ENCODE results near the gene STIP1.

Gene STIP1

GRCh38 chr11:64218628-64219353 lies 32.8 kb downstream of the STIP1 start:
- DNase-seq (ENCODE audit: insufficient read length, low spot score) (no peak), FAIRE-seq (no peak)
- no peak for TF ChIP-seq PAX5 (IDR thresholded peaks at IDR 0.05; ENCODE audit: insufficient read depth, low read length, severe bottlenecking)

DNA sequence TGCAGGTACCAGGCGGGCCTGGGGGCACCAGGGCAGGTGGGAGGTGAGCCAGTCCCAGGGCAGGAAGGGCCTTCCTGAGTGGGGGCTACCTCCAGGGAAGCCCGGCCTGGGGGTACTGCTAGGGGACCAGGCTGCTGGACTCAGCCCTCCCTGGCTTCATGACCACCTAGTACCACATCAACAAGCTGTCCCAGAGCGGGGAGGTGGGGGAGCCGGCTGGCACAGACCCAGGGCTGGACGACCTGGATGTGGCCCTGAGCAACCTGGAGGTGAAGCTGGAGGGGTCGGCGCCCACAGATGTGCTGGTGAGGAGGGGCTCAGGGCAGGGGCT lies 33.3 kb downstream of the STIP1 start:
- DNase-seq (ENCODE audit: insufficient read length, low spot score) = no peak
- no peak for FAIRE-seq

DNA sequence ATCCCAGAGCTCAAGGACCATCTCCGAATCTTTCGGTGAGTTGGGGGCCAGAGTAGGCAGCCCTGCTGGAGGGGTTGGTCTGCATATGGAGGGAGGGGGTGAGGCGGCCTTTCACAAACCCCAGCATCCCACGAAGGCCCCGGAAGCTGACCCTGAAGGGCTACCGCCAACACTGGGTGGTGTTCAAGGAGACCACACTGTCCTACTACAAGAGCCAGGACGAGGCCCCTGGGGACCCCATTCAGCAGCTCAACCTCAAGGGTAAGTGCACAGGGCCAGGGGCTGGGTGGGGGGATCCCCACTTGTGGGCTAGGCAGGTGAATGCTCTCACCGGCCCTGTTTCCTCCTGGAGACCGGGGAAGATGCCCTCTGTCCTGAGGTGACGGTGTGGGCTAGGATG lies 33.8 kb downstream of the STIP1 start:
- TF ChIP-seq POU2F2 (IDR thresholded peaks at IDR 0.05; ENCODE audit: low read depth, low read length) (no peak), POLR2AphosphoS5 (IDR thresholded peaks at IDR 0.05; ENCODE audit: low read depth, low read length) (no peak), POLR2A (IDR thresholded peaks at IDR 0.05; ENCODE audit: low read depth, low read length) (no peak), PAX5 (IDR thresholded peaks at IDR 0.05; ENCODE audit: insufficient read depth, low read length, severe bottlenecking) (no peak), SPI1 (IDR thresholded peaks at IDR 0.05; ENCODE audit: low read depth, low read length) (no peak), TAF1 (IDR thresholded peaks at IDR 0.05; ENCODE audit: low read depth, low read length) (no peak)
- FAIRE-seq (no peak), DNase-seq (ENCODE audit: insufficient read length, low spot score) (no peak)

More for the DNA sequence above, 33.3 kb downstream of the STIP1 start:
- TF ChIP-seq TAF1 (IDR thresholded peaks at IDR 0.05; ENCODE audit: low read depth, low read length) (no peak), SPI1 (IDR thresholded peaks at IDR 0.05; ENCODE audit: low read depth, low read length) (no peak), POLR2AphosphoS5 (IDR thresholded peaks at IDR 0.05; ENCODE audit: low read depth, low read length) (no peak), PAX5 (IDR thresholded peaks at IDR 0.05; ENCODE audit: insufficient read depth, low read length, severe bottlenecking) (no peak), POU2F2 (IDR thresholded peaks at IDR 0.05; ENCODE audit: low read depth, low read length) (no peak), POLR2A (IDR thresholded peaks at IDR 0.05; ENCODE audit: low read depth, low read length) (no peak)

- FAIRE-seq = no peak
- TF ChIP-seq POLR2A (IDR thresholded peaks at IDR 0.05; ENCODE audit: low read depth, low read length) = no peak
- TF ChIP-seq SPI1 (IDR thresholded peaks at IDR 0.05; ENCODE audit: low read depth, low read length) = no peak
- TF ChIP-seq TAF1 (IDR thresholded peaks at IDR 0.05; ENCODE audit: low read depth, low read length) = no peak
- no peak for TF ChIP-seq PAX5 (IDR thresholded peaks at IDR 0.05; ENCODE audit: insufficient read depth, low read length, severe bottlenecking)
- DNase-seq (ENCODE audit: insufficient read length, low spot score) = no peak
These were observed 34.3 kb downstream of the STIP1 start for GRCh38 chr11:64220271-64220670.

- DNase-seq (ENCODE audit: insufficient read length, low spot score) (no peak), FAIRE-seq (no peak)
- TF ChIP-seq TAF1 (IDR thresholded peaks at IDR 0.05; ENCODE audit: low read depth, low read length) (no peak), SPI1 (IDR thresholded peaks at IDR 0.05; ENCODE audit: low read depth, low read length) (no peak), PAX5 (IDR thresholded peaks at IDR 0.05; ENCODE audit: insufficient read depth, low read length, severe bottlenecking) (no peak), POU2F2 (IDR thresholded peaks at IDR 0.05; ENCODE audit: low read depth, low read length) (no peak), POLR2AphosphoS5 (IDR thresholded peaks at IDR 0.05; ENCODE audit: low read depth, low read length) (no peak; the same call in 1 of the 2 replicates)
These were observed 34.8 kb downstream of the STIP1 start for GRCh38 chr11:64220798-64221197.

GRCh38 chr11:64222651-64223000 lies 36.7 kb downstream of the STIP1 start:
- TF ChIP-seq SPI1 (IDR thresholded peaks at IDR 0.05; ENCODE audit: low read depth, low read length) (no peak), POU2F2 (IDR thresholded peaks at IDR 0.05; ENCODE audit: low read depth, low read length) (no peak), POLR2A (IDR thresholded peaks at IDR 0.05; ENCODE audit: low read depth, low read length) (no peak), POLR2AphosphoS5 (IDR thresholded peaks at IDR 0.05; ENCODE audit: low read depth, low read length) (no peak), PAX5 (IDR thresholded peaks at IDR 0.05; ENCODE audit: insufficient read depth, low read length, severe bottlenecking) (no peak), TAF1 (IDR thresholded peaks at IDR 0.05; ENCODE audit: low read depth, low read length) (no peak)
- no peak for DNase-seq (ENCODE audit: insufficient read length, low spot score)

DNA sequence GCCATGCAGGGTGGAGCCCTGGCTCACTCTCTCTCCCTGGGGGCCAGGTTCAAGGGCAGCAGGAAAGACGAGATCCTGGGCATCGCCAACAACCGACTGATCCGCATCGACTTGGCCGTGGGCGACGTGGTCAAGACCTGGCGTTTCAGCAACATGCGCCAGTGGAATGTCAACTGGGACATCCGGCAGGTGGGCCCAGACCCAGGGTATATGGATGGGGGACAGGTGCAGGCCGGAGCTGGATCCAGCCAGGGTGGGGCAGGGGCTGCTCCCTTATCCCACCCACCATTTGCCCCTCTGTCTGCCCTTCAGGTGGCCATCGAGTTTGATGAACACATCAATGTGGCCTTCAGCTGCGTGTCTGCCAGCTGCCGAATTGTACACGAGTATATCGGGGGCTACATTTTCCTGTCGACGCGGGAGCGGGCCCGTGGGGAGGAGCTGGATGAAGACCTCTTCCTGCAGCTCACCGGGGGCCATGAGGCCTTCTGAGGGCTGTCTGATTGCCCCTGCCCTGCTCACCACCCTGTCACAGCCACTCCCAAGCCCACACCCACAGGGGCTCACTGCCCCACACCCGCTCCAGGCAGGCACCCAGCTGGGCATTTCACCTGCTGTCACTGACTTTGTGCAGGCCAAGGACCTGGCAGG lies 37.2 kb downstream of the STIP1 start:
- DNase-seq (ENCODE audit: insufficient read length, low spot score) (no peak), FAIRE-seq (no peak)
- TF ChIP-seq POLR2AphosphoS5 (IDR thresholded peaks at IDR 0.05; ENCODE audit: low read depth, low read length) = peak; percentile 49; the same call in 1 of the 2 replicates
- TF ChIP-seq PAX5 (IDR thresholded peaks at IDR 0.05; ENCODE audit: insufficient read depth, low read length, severe bottlenecking) = no peak

More at GRCh38 chr11:64222651-64223000, 36.7 kb downstream of the STIP1 start:
- FAIRE-seq = no peak

- no peak for FAIRE-seq
These were observed 38.4 kb downstream of the STIP1 start for GRCh38 chr11:64224151-64224890.

DNA sequence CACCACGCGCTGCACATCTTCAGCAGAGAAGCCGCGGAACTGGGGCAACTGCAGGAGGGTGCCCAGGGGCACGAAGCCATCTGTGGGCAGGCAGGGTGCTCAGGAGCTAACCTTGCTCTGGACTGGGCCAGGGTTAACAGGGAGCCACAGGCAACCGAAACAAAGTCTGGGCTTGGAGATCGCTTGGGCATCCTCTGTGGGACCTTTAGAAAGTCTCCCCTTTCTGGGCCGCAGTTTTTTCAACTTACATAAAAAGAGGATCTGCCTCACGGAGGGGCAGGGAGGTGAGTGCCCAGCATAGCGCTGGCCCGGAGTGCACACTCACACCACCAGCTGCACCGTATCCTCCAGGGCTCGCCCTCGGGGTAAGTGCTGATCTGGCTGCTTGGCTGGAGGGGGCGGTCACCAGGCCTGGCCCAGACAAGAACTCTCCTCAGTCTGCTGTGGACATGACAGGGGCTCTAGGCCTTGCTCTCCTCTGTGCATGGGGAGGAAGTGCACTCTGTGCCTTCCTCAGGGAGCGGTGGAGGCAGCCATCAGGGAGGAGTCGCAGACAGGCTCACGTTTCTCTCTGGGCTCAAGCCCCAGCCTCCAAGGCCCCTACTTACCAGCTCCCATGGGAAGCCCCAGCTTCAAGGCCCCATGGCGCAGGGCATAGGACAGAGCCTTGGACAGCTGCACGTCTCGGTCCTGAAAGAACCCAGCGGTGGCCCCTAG lies 39.1 kb downstream of the STIP1 start:
- peak; percentile 20 for FAIRE-seq
- peak; percentile 30 for DNase-seq (ENCODE audit: insufficient read length, low spot score)
- TF ChIP-seq POLR2A (IDR thresholded peaks at IDR 0.05; ENCODE audit: low read depth, low read length) = no peak; the same call in 1 of the 2 replicates
- 0 out of 2 replicates have a peak, but pooled peaks have one; percentile 15 for TF ChIP-seq POLR2AphosphoS5 (IDR thresholded peaks at IDR 0.05; ENCODE audit: low read depth, low read length)
- TF ChIP-seq SPI1 (IDR thresholded peaks at IDR 0.05; ENCODE audit: low read depth, low read length) = 0 out of 2 replicates have a peak, but pooled peaks have one; percentile 28
- TF ChIP-seq PAX5 (IDR thresholded peaks at IDR 0.05; ENCODE audit: insufficient read depth, low read length, severe bottlenecking) = no peak
- TF ChIP-seq TAF1 (IDR thresholded peaks at IDR 0.05; ENCODE audit: low read depth, low read length) = no peak
- no peak for TF ChIP-seq POU2F2 (IDR thresholded peaks at IDR 0.05; ENCODE audit: low read depth, low read length)

More at GRCh38 chr11:64224151-64224890, 38.4 kb downstream of the STIP1 start:
- DNase-seq (ENCODE audit: insufficient read length, low spot score) = no peak
- peak; percentile 80; the same call in 1 of the 2 replicates for TF ChIP-seq POLR2AphosphoS5 (IDR thresholded peaks at IDR 0.05; ENCODE audit: low read depth, low read length)
- TF ChIP-seq POU2F2 (IDR thresholded peaks at IDR 0.05; ENCODE audit: low read depth, low read length) = no peak
- no peak for TF ChIP-seq TAF1 (IDR thresholded peaks at IDR 0.05; ENCODE audit: low read depth, low read length)
- TF ChIP-seq PAX5 (IDR thresholded peaks at IDR 0.05; ENCODE audit: insufficient read depth, low read length, severe bottlenecking) = no peak
- TF ChIP-seq POLR2A (IDR thresholded peaks at IDR 0.05; ENCODE audit: low read depth, low read length) = 0 out of 2 replicates have a peak, but pooled peaks have one; percentile 25
- no peak for TF ChIP-seq SPI1 (IDR thresholded peaks at IDR 0.05; ENCODE audit: low read depth, low read length)

Data from GM12891 (cell line).